ENCODE data around the gene SLC5A5.
"Not testable (repeated sequence)": the region's sequence is repeated elsewhere in the genome, so short reads cannot be mapped to it uniquely, and the experiment has no call there.

The SLC5A5 gene

GRCh38 chr19:17883627-17884410 lies 12.1 kb downstream of the SLC5A5 start:
- no peak for TF ChIP-seq CTCF (IDR thresholded peaks at IDR 0.05; ENCODE audit: unreplicated experiment in 3 of 3)
- Mint-ChIP-seq H3K36me3 (ENCODE audit: low read depth) (no peaks in the 10 kb centered on the region), H3K9me3 (no peaks in the 10 kb centered on the region), H3K4me3 (no peak overlapping the region), H3K27ac (no peak overlapping the region), H3K27me3 (ENCODE audit: low read depth) (peaks cover 22% of the 10 kb centered on the region), H3K4me1 (no peaks in the 10 kb centered on the region)

GRCh38 chr19:17886515-17886914 lies 14.8 kb downstream of the SLC5A5 start:
- TF ChIP-seq CTCF (IDR thresholded peaks at IDR 0.05; ENCODE audit: unreplicated experiment in 3 of 3): no peak
- H3K4me1 Mint-ChIP-seq: no peaks in the 10 kb centered on the region
- no peaks in the 10 kb centered on the region for H3K9me3 Mint-ChIP-seq
- no peaks in the 10 kb centered on the region for H3K36me3 Mint-ChIP-seq (ENCODE audit: low read depth)
- H3K27ac Mint-ChIP-seq: no peak overlapping the region
- peaks cover 26% of the 10 kb centered on the region for H3K27me3 Mint-ChIP-seq (ENCODE audit: low read depth)
- no peak overlapping the region for H3K4me3 Mint-ChIP-seq

GRCh38 chr19:17887221-17887620 lies 15.5 kb downstream of the SLC5A5 start:
- H3K4me1 Mint-ChIP-seq, H3K27ac Mint-ChIP-seq: not testable (repeated sequence)

GRCh38 chr19:17888260-17888659 lies 16.5 kb downstream of the SLC5A5 start:
- no peak for TF ChIP-seq CTCF (IDR thresholded peaks at IDR 0.05; ENCODE audit: unreplicated experiment in 3 of 3)
- no peak overlapping the region for H3K27ac Mint-ChIP-seq
- no peaks in the 10 kb centered on the region for H3K9me3 Mint-ChIP-seq
- H3K4me3 Mint-ChIP-seq: no peak overlapping the region
- peaks cover 30% of the 10 kb centered on the region for H3K27me3 Mint-ChIP-seq (ENCODE audit: low read depth)
- H3K36me3 Mint-ChIP-seq (ENCODE audit: low read depth): no peaks in the 10 kb centered on the region
- no peaks in the 10 kb centered on the region for H3K4me1 Mint-ChIP-seq

More at GRCh38 chr19:17887221-17887620, 15.5 kb downstream of the SLC5A5 start:
- H3K36me3 Mint-ChIP-seq (ENCODE audit: low read depth); H3K4me3 Mint-ChIP-seq; H3K9me3 Mint-ChIP-seq: not testable (repeated sequence)
- peaks cover 24% of the 10 kb centered on the region for H3K27me3 Mint-ChIP-seq (ENCODE audit: low read depth)

- Mint-ChIP-seq H3K4me1 (no peaks in the 10 kb centered on the region), H3K27ac (no peak overlapping the region), H3K36me3 (ENCODE audit: low read depth) (no peaks in the 10 kb centered on the region), H3K4me3 (no peak overlapping the region), H3K27me3 (ENCODE audit: low read depth) (peaks cover 31% of the 10 kb centered on the region), H3K9me3 (no peaks in the 10 kb centered on the region)
- no peak for TF ChIP-seq CTCF (IDR thresholded peaks at IDR 0.05; ENCODE audit: unreplicated experiment in 3 of 3)
Measured at GRCh38 chr19:17889609-17890214, 18.0 kb downstream of the SLC5A5 start.

GRCh38 chr19:17893766-17894165 lies 22.0 kb downstream of the SLC5A5 start:
- no peak overlapping the region for H3K27ac Mint-ChIP-seq
- H3K36me3 Mint-ChIP-seq (ENCODE audit: low read depth): no peaks in the 10 kb centered on the region
- no peaks in the 10 kb centered on the region for H3K4me1 Mint-ChIP-seq
- peaks cover 39% of the 10 kb centered on the region for H3K27me3 Mint-ChIP-seq (ENCODE audit: low read depth)
- TF ChIP-seq CTCF (IDR thresholded peaks at IDR 0.05; ENCODE audit: unreplicated experiment in 3 of 3): no peak
- H3K4me3 Mint-ChIP-seq: no peak overlapping the region
- no peaks in the 10 kb centered on the region for H3K9me3 Mint-ChIP-seq

Measured in nephron (organoid).